GM23338 (cell line): Measurements from ENCODE around the gene ELP2.

ENCODE experiments used
- CREB1 ChIP-seq: fragments of 250-450 bp; sonication (Bioruptor Pico); IDR thresholded peaks from 2 replicates; pipeline ENCODE4 v1.5.0; 2020; ENCODE audit warnings: low read depth, mild to moderate bottlenecking, moderate library complexity
- ETS1 ChIP-seq: IDR thresholded peaks from 2 replicates; pipeline ENCODE4 v1.6.1; 2016; ENCODE audit warnings: antibody characterized with exemption
- EZH2 ChIP-seq: fragments of 200-600 bp; sonication (generic); IDR thresholded peaks from one replicate; pipeline ENCODE4 v1.8.0; 2017; ENCODE audit warnings: antibody characterized with exemption, mild to moderate bottlenecking, low read depth; ENCODE audit not compliant: unreplicated experiment
- EZH2phosphoT487 ChIP-seq: fragments of 200-600 bp; sonication (generic); IDR thresholded peaks from one replicate; pipeline ENCODE4 v1.8.1; 2018; ENCODE audit warnings: antibody characterized with exemption; ENCODE audit not compliant: unreplicated experiment
- JUNB ChIP-seq: IDR thresholded peaks from one replicate; pipeline ENCODE4 v1.6.1; 2016; ENCODE audit warnings: antibody characterized with exemption; ENCODE audit not compliant: unreplicated experiment
- NANOG ChIP-seq: IDR thresholded peaks from 2 replicates; pipeline ENCODE4 v1.6.1; 2016; ENCODE audit warnings: antibody characterized with exemption, borderline replicate concordance
- POLR2AphosphoS5 ChIP-seq: IDR thresholded peaks from 2 replicates; pipeline ENCODE4 v1.6.1; 2016; ENCODE audit warnings: antibody characterized with exemption, low read depth
- STAT1 ChIP-seq: IDR thresholded peaks from one replicate; pipeline ENCODE4 v1.6.1; 2016; ENCODE audit warnings: antibody characterized with exemption; ENCODE audit not compliant: unreplicated experiment
- ZNF114 ChIP-seq: fragments of 250-450 bp; sonication (Bioruptor Pico); IDR thresholded peaks from 2 replicates; pipeline ENCODE4 v1.5.0; 2020; ENCODE audit warnings: mild to moderate bottlenecking, moderate library complexity
- ZNF331 ChIP-seq: fragments of 250-450 bp; sonication (Bioruptor Pico); IDR thresholded peaks from 2 replicates; pipeline ENCODE4 v1.5.0; 2020; ENCODE audit warnings: low read depth, mild to moderate bottlenecking, moderate library complexity
- TF ChIP-seq, protein P1 (sequence below): IDR thresholded peaks from one replicate; pipeline ENCODE4 v1.6.1; 2018; ENCODE audit warnings: antibody characterized with exemption; ENCODE audit not compliant: unreplicated experiment
- TF ChIP-seq, protein P2 (sequence below), 2 experiments: fragments of 200-600 bp in 1 of 2; sonication (generic) in 1 of 2; conservative IDR thresholded peaks; 2 replicates each; pipeline versions ENCODE4 v1.5.1 to v1.6.1; 2016 to 2017; ENCODE audit warnings: antibody characterized with exemption in 2 of 2, low read depth in 2 of 2, mild to moderate bottlenecking in 2 of 2, moderate library complexity in 1 of 2
- TF ChIP-seq, protein P3 (sequence below): fragments of 250-450 bp; sonication (Bioruptor Pico); IDR thresholded peaks from 2 replicates; pipeline ENCODE4 v1.5.0; 2020; ENCODE audit warnings: mild to moderate bottlenecking, moderate library complexity

GRCh38 chr18:36094431-36094830 is 35.3 kb upstream of the ELP2 start:
- TF ChIP-seq, protein P1, sequence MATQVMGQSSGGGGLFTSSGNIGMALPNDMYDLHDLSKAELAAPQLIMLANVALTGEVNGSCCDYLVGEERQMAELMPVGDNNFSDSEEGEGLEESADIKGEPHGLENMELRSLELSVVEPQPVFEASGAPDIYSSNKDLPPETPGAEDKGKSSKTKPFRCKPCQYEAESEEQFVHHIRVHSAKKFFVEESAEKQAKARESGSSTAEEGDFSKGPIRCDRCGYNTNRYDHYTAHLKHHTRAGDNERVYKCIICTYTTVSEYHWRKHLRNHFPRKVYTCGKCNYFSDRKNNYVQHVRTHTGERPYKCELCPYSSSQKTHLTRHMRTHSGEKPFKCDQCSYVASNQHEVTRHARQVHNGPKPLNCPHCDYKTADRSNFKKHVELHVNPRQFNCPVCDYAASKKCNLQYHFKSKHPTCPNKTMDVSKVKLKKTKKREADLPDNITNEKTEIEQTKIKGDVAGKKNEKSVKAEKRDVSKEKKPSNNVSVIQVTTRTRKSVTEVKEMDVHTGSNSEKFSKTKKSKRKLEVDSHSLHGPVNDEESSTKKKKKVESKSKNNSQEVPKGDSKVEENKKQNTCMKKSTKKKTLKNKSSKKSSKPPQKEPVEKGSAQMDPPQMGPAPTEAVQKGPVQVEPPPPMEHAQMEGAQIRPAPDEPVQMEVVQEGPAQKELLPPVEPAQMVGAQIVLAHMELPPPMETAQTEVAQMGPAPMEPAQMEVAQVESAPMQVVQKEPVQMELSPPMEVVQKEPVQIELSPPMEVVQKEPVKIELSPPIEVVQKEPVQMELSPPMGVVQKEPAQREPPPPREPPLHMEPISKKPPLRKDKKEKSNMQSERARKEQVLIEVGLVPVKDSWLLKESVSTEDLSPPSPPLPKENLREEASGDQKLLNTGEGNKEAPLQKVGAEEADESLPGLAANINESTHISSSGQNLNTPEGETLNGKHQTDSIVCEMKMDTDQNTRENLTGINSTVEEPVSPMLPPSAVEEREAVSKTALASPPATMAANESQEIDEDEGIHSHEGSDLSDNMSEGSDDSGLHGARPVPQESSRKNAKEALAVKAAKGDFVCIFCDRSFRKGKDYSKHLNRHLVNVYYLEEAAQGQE, result no peak
- TF ChIP-seq JUNB, result no peak
- no peak for TF ChIP-seq ZNF331 (CRISPR knock-in tag)
- TF ChIP-seq, protein P2, sequence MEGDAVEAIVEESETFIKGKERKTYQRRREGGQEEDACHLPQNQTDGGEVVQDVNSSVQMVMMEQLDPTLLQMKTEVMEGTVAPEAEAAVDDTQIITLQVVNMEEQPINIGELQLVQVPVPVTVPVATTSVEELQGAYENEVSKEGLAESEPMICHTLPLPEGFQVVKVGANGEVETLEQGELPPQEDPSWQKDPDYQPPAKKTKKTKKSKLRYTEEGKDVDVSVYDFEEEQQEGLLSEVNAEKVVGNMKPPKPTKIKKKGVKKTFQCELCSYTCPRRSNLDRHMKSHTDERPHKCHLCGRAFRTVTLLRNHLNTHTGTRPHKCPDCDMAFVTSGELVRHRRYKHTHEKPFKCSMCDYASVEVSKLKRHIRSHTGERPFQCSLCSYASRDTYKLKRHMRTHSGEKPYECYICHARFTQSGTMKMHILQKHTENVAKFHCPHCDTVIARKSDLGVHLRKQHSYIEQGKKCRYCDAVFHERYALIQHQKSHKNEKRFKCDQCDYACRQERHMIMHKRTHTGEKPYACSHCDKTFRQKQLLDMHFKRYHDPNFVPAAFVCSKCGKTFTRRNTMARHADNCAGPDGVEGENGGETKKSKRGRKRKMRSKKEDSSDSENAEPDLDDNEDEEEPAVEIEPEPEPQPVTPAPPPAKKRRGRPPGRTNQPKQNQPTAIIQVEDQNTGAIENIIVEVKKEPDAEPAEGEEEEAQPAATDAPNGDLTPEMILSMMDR (conservative IDR thresholded peaks at IDR 0.05; ENCODE audit: low read depth in 2 of 2), result no peak
- TF ChIP-seq NANOG, result no peak
- no peak for TF ChIP-seq EZH2
- TF ChIP-seq EZH2phosphoT487, result no peak
- no peak for TF ChIP-seq POLR2AphosphoS5
- TF ChIP-seq ETS1, result no peak
- TF ChIP-seq CREB1 (CRISPR knock-in tag), result no peak
- TF ChIP-seq STAT1, result no peak
- TF ChIP-seq ZNF114 (CRISPR knock-in tag), result no peak
- TF ChIP-seq, protein P3, sequence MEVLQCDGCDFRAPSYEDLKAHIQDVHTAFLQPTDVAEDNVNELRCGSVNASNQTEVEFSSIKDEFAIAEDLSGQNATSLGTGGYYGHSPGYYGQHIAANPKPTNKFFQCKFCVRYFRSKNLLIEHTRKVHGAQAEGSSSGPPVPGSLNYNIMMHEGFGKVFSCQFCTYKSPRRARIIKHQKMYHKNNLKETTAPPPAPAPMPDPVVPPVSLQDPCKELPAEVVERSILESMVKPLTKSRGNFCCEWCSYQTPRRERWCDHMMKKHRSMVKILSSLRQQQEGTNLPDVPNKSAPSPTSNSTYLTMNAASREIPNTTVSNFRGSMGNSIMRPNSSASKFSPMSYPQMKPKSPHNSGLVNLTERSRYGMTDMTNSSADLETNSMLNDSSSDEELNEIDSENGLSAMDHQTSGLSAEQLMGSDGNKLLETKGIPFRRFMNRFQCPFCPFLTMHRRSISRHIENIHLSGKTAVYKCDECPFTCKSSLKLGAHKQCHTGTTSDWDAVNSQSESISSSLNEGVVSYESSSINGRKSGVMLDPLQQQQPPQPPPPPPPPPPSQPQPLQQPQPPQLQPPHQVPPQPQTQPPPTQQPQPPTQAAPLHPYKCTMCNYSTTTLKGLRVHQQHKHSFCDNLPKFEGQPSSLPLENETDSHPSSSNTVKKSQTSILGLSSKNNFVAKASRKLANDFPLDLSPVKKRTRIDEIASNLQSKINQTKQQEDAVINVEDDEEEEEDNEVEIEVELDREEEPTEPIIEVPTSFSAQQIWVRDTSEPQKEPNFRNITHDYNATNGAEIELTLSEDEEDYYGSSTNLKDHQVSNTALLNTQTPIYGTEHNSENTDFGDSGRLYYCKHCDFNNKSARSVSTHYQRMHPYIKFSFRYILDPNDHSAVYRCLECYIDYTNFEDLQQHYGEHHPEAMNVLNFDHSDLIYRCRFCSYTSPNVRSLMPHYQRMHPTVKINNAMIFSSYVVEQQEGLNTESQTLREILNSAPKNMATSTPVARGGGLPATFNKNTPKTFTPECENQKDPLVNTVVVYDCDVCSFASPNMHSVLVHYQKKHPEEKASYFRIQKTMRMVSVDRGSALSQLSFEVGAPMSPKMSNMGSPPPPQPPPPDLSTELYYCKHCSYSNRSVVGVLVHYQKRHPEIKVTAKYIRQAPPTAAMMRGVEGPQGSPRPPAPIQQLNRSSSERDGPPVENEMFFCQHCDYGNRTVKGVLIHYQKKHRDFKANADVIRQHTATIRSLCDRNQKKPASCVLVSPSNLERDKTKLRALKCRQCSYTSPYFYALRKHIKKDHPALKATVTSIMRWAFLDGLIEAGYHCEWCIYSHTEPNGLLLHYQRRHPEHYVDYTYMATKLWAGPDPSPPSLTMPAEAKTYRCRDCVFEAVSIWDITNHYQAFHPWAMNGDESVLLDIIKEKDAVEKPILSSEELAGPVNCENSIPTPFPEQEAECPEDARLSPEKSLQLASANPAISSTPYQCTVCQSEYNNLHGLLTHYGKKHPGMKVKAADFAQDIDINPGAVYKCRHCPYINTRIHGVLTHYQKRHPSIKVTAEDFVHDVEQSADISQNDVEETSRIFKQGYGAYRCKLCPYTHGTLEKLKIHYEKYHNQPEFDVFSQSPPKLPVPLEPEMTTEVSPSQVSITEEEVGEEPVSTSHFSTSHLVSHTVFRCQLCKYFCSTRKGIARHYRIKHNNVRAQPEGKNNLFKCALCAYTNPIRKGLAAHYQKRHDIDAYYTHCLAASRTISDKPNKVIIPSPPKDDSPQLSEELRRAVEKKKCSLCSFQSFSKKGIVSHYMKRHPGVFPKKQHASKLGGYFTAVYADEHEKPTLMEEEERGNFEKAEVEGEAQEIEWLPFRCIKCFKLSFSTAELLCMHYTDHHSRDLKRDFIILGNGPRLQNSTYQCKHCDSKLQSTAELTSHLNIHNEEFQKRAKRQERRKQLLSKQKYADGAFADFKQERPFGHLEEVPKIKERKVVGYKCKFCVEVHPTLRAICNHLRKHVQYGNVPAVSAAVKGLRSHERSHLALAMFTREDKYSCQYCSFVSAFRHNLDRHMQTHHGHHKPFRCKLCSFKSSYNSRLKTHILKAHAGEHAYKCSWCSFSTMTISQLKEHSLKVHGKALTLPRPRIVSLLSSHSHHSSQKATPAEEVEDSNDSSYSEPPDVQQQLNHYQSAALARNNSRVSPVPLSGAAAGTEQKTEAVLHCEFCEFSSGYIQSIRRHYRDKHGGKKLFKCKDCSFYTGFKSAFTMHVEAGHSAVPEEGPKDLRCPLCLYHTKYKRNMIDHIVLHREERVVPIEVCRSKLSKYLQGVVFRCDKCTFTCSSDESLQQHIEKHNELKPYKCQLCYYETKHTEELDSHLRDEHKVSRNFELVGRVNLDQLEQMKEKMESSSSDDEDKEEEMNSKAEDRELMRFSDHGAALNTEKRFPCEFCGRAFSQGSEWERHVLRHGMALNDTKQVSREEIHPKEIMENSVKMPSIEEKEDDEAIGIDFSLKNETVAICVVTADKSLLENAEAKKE (CRISPR knock-in tag), result no peak
